GM12891 (cell line): Measurements from ENCODE around the gene GDPD5.

Experiments
- DNase-seq: peaks from one replicate; pipeline ENCODE4 v3.0.0; 2011; ENCODE audit warnings: low spot score; ENCODE audit not compliant: insufficient read length
- FAIRE-seq: peaks from 2 replicates; lab custom pipeline; 2011; peaks lifted over from hg19 to GRCh38; lab: Jason Lieb, UNC
- PAX5 ChIP-seq: IDR thresholded peaks from 2 replicates; pipeline ENCODE4 v1.6.1; 2011; ENCODE audit warnings: low read length, moderate library complexity, mild to moderate bottlenecking; ENCODE audit not compliant: insufficient read depth, severe bottlenecking
- POLR2A ChIP-seq: IDR thresholded peaks from 2 replicates; pipeline ENCODE4 v1.6.1; 2011; ENCODE audit warnings: low read depth, low read length, control low read depth
- POLR2AphosphoS5 ChIP-seq: IDR thresholded peaks from 2 replicates; pipeline ENCODE4 v1.6.1; 2011; ENCODE audit warnings: low read depth, low read length, control low read depth
- POU2F2 ChIP-seq: IDR thresholded peaks from 2 replicates; pipeline ENCODE4 v1.6.1; 2011; ENCODE audit warnings: low read depth, mild to moderate bottlenecking, control low read depth, low read length, moderate library complexity
- SPI1 ChIP-seq: IDR thresholded peaks from 2 replicates; pipeline ENCODE4 v1.6.1; 2011; ENCODE audit warnings: low read depth, low read length, control low read depth
- TAF1 ChIP-seq: IDR thresholded peaks from 2 replicates; pipeline ENCODE4 v1.6.1; 2011; ENCODE audit warnings: low read depth, low read length, control low read depth

The GDPD5 gene

GRCh38 chr11:75467311-75467710 is 58.4 kb downstream of the GDPD5 start:
- DNase-seq: no peak
- no peak for FAIRE-seq
- TF ChIP-seq TAF1 (no peak), POLR2A (no peak), POLR2AphosphoS5 (no peak), PAX5 (no peak), SPI1 (no peak), POU2F2 (no peak)

- no peak for DNase-seq
- FAIRE-seq: no peak
- TF ChIP-seq SPI1: no peak
- TF ChIP-seq POU2F2: no peak
- TF ChIP-seq POLR2A: no peak
- TF ChIP-seq TAF1: no peak
- TF ChIP-seq PAX5: no peak
- TF ChIP-seq POLR2AphosphoS5: no peak
Observed at GRCh38 chr11:75465701-75466531, 59.8 kb downstream of the GDPD5 start.

- FAIRE-seq (no peak), DNase-seq (no peak)
- TF ChIP-seq TAF1 (no peak), SPI1 (no peak), POLR2AphosphoS5 (no peak), POLR2A (no peak), PAX5 (no peak), POU2F2 (no peak)
Observed at GRCh38 chr11:75463106-75463774, 62.5 kb downstream of the GDPD5 start.

GRCh38 chr11:75462117-75462653 is 63.6 kb downstream of the GDPD5 start:
- DNase-seq: no peak
- TF ChIP-seq POLR2A (no peak), POLR2AphosphoS5 (no peak), TAF1 (no peak), POU2F2 (no peak), PAX5 (no peak), SPI1 (no peak)
- FAIRE-seq: no peak

GRCh38 chr11:75461151-75461550 is 64.6 kb downstream of the GDPD5 start:
- TF ChIP-seq PAX5: no peak
- TF ChIP-seq TAF1: no peak
- TF ChIP-seq SPI1: no peak
- TF ChIP-seq POU2F2: no peak
- no peak for TF ChIP-seq POLR2A
- no peak for TF ChIP-seq POLR2AphosphoS5
- FAIRE-seq: no peak
- no peak for DNase-seq

- FAIRE-seq (no peak), DNase-seq (no peak)
- no peak for TF ChIP-seq PAX5
- no peak for TF ChIP-seq POU2F2
- TF ChIP-seq TAF1: no peak
- no peak for TF ChIP-seq SPI1
- TF ChIP-seq POLR2AphosphoS5: no peak
- no peak for TF ChIP-seq POLR2A
Observed at GRCh38 chr11:75456596-75457183, 69.1 kb downstream of the GDPD5 start.

- DNase-seq (no peak), FAIRE-seq (no peak)
- TF ChIP-seq POLR2A (no peak), SPI1 (no peak), POLR2AphosphoS5 (no peak), TAF1 (no peak)
Observed at GRCh38 chr11:75454987-75455386, 70.8 kb downstream of the GDPD5 start.

GRCh38 chr11:75453916-75454655 is 71.7 kb downstream of the GDPD5 start:
- no peak for FAIRE-seq
- no peak for DNase-seq
- TF ChIP-seq SPI1 (no peak), PAX5 (no peak), POLR2A (no peak), POLR2AphosphoS5 (no peak)
